Keratinocyte (primary cell): ENCODE data around the gene LMBR1. TPM values are rescaled to one million over a fixed set of nuclear protein-coding genes. Genes with fewer than 3 reads are reported as not detected.

Source experiments
- DNase-seq: peaks from one replicate; pipeline ENCODE4 v3.0.0-alpha.2; 2011; ENCODE audit warnings: low read depth, missing footprints, low spot score
- FAIRE-seq: peaks from 2 replicates; lab custom pipeline; 2011; peaks lifted over from hg19 to GRCh38; lab: Jason Lieb, UNC
- H2AFZ ChIP-seq: 2 replicates; pipeline ENCODE4 v1.6.0; 2012; ENCODE audit warnings: low read length, control low read depth, inconsistent platforms; ENCODE audit not compliant: control insufficient read depth
- H3K27ac ChIP-seq: 2 replicates; pipeline ENCODE4 v1.5.1; 2011; ENCODE audit warnings: low read length; ENCODE audit not compliant: control insufficient read depth, insufficient read depth
- H3K27me3 ChIP-seq: 3 replicates; pipeline ENCODE4 v1.6.0; 2011; ENCODE audit warnings: low read length; ENCODE audit not compliant: control insufficient read depth, insufficient read depth; ENCODE audit errors: extremely low read depth
- H3K36me3 ChIP-seq, 2 experiments: 2 replicates in 1 of 2; 3 replicates in 1 of 2; pipeline ENCODE4 v1.5.1; 2011; ENCODE audit warnings: low read length in 2 of 2, mild to moderate bottlenecking in 1 of 2; ENCODE audit not compliant: control insufficient read depth in 2 of 2, insufficient read depth in 2 of 2; ENCODE audit errors: extremely low read depth in 1 of 2
- H3K4me1 ChIP-seq: 3 replicates; pipeline ENCODE4 v1.5.1; 2011; ENCODE audit warnings: low read length; ENCODE audit not compliant: control insufficient read depth, insufficient read depth; ENCODE audit errors: extremely low read depth
- H3K4me2 ChIP-seq: 3 replicates; pipeline ENCODE4 v1.6.0; 2011; ENCODE audit warnings: low read depth, low read length; ENCODE audit not compliant: control insufficient read depth, insufficient read depth; ENCODE audit errors: extremely low read depth
- H3K4me3 ChIP-seq, 3 experiments: fragments of 200-600 bp in 1 of 3; sonication (generic) in 1 of 3; 2 replicates in 2 of 3; 3 replicates in 1 of 3; pipeline ENCODE4 v1.5.1; 2011 to 2016; ENCODE audit warnings: low read length in 3 of 3, mild to moderate bottlenecking in 3 of 3, control low read depth in 2 of 3, inconsistent platforms in 1 of 3, low read depth in 1 of 3, mixed read lengths in 1 of 3, mixed run types in 1 of 3, moderate library complexity in 1 of 3; ENCODE audit not compliant: control insufficient read depth in 2 of 3, insufficient read depth in 2 of 3; ENCODE audit errors: extremely low read depth in 1 of 3
- H3K79me2 ChIP-seq: 2 replicates; pipeline ENCODE4 v1.6.0; 2012; ENCODE audit warnings: low read length; ENCODE audit not compliant: control insufficient read depth, insufficient read depth
- H3K9ac ChIP-seq: 3 replicates; pipeline ENCODE4 v1.6.0; 2011; ENCODE audit warnings: low read length; ENCODE audit not compliant: control insufficient read depth, insufficient read depth; ENCODE audit errors: extremely low read depth
- H3K9me1 ChIP-seq: 3 replicates; pipeline ENCODE4 v1.6.0; 2011; ENCODE audit warnings: low read length; ENCODE audit not compliant: control insufficient read depth, insufficient read depth; ENCODE audit errors: extremely low read depth
- H3K9me3 ChIP-seq: 2 replicates; pipeline ENCODE4 v1.5.1; 2012; ENCODE audit warnings: low read depth, low read length; ENCODE audit not compliant: control insufficient read depth
- H4K20me1 ChIP-seq: 3 replicates; pipeline ENCODE4 v1.6.0; 2011; ENCODE audit warnings: low read length; ENCODE audit not compliant: control insufficient read depth, insufficient read depth; ENCODE audit errors: extremely low read depth
- CTCF ChIP-seq, 3 experiments: IDR thresholded peaks in 1 of 3; conservative IDR thresholded peaks in 1 of 3; optimal IDR thresholded peaks in 1 of 3; 2 replicates in 2 of 3; 3 replicates in 1 of 3; pipeline versions ENCODE3 to v1.5.1; 2011; ENCODE audit warnings: low read length in 3 of 3, mild to moderate bottlenecking in 3 of 3, moderate library complexity in 2 of 3, control low read depth in 1 of 3, inconsistent platforms in 1 of 3; ENCODE audit not compliant: insufficient read depth in 2 of 3; ENCODE audit errors: extremely low read depth in 1 of 3
- EZH2 ChIP-seq: IDR thresholded peaks from one replicate; pipeline ENCODE4 v1.6.1; 2012; ENCODE audit warnings: inconsistent platforms, mild to moderate bottlenecking, low read length, moderate library complexity
- dilution Hi-C: fragments of 300-500 bp; cut with MboI; formaldehyde crosslinking; loops from one replicate; pipeline ENCODE4 v1.7.0; 2020; ENCODE audit warnings: low sequenced_read_pairs; ENCODE audit not compliant: extremely low pct_ligation_motif_present
- polyA plus RNA-seq, 5 experiments: library from polyadenylated mRNA; depleted of rRNA in 3 of 5; stranded (reverse) in 3 of 5; stranded (forward) in 1 of 5; unstranded in 1 of 5; fragments of >200 nt; gene quantifications; 1 replicate in 1 of 5; 2 replicates in 3 of 5; 3 replicates in 1 of 5; pipeline versions ENCODE4 v1.2.1 to v1.2.3, GENCODE V29; 2011 to 2012; ENCODE audit warnings: missing spikeins in 2 of 5, low read depth in 1 of 5, low replicate concordance in 1 of 5

LMBR1 gene
- polyA plus RNA-seq, 1 donor (not counting 4 experiments of a cell fraction or from before 2014, with no cell fraction given), result 30.2 TPM

- Histone ChIP-seq H3K36me3 (no peaks in the 10 kb centered on the region), H3K79me2 (no peaks in the 10 kb centered on the region), H3K9me3 (no peaks in the 10 kb centered on the region), H3K9ac (no peak overlapping the region), H2AFZ (no peak overlapping the region), H3K4me1 (no peaks in the 10 kb centered on the region), H3K27me3 (no peaks in the 10 kb centered on the region), H3K4me3 (no peak overlapping the region), H4K20me1 (no peaks in the 10 kb centered on the region), H3K9me1 (no peaks in the 10 kb centered on the region), H3K4me2 (no peak overlapping the region), H3K27ac (no peak overlapping the region)
- TF ChIP-seq CTCF (optimal IDR thresholded peaks at IDR 0.05 in 1 of 3, IDR thresholded peaks at IDR 0.05 in 1 of 3, conservative IDR thresholded peaks at IDR 0.05 in 1 of 3; ENCODE audit: extremely low read depth in 1 of 3, insufficient read depth in 2 of 3, low read length in 3 of 3) (no peak), EZH2 (no peak)
- no peak for FAIRE-seq
- DNase-seq, result no peak
- dilution Hi-C loops, result no loop called here
These were observed 106.9 kb downstream of the LMBR1 start for GRCh38 chr7:156785998-156786543.

GRCh38 chr7:156783864-156784263 is 109.1 kb downstream of the LMBR1 start:
- Histone ChIP-seq H4K20me1 (no peaks in the 10 kb centered on the region), H3K4me1 (no peaks in the 10 kb centered on the region), H3K9me1 (no peaks in the 10 kb centered on the region), H3K27ac (no peak overlapping the region), H3K9ac (no peak overlapping the region), H2AFZ (no peak overlapping the region), H3K4me3 (no peak overlapping the region), H3K27me3 (no peaks in the 10 kb centered on the region), H3K36me3 (no peaks in the 10 kb centered on the region), H3K79me2 (no peaks in the 10 kb centered on the region), H3K9me3 (no peaks in the 10 kb centered on the region), H3K4me2 (no peak overlapping the region)
- TF ChIP-seq EZH2, result no peak
- TF ChIP-seq CTCF (optimal IDR thresholded peaks at IDR 0.05 in 1 of 3, IDR thresholded peaks at IDR 0.05 in 1 of 3, conservative IDR thresholded peaks at IDR 0.05 in 1 of 3; ENCODE audit: extremely low read depth in 1 of 3, insufficient read depth in 2 of 3, low read length in 3 of 3), result no peak
- DNase-seq (no peak), FAIRE-seq (no peak)
- dilution Hi-C loops, result no loop called here
